ENCODE measurements around the gene SLITRK1.

SLITRK1 gene

GRCh38 chr13:83905641-83906040 is 23.4 kb upstream of the SLITRK1 start:
- no peak for DNase-seq (ENCODE audit: low read depth)
- TF ChIP-seq, protein P1, sequence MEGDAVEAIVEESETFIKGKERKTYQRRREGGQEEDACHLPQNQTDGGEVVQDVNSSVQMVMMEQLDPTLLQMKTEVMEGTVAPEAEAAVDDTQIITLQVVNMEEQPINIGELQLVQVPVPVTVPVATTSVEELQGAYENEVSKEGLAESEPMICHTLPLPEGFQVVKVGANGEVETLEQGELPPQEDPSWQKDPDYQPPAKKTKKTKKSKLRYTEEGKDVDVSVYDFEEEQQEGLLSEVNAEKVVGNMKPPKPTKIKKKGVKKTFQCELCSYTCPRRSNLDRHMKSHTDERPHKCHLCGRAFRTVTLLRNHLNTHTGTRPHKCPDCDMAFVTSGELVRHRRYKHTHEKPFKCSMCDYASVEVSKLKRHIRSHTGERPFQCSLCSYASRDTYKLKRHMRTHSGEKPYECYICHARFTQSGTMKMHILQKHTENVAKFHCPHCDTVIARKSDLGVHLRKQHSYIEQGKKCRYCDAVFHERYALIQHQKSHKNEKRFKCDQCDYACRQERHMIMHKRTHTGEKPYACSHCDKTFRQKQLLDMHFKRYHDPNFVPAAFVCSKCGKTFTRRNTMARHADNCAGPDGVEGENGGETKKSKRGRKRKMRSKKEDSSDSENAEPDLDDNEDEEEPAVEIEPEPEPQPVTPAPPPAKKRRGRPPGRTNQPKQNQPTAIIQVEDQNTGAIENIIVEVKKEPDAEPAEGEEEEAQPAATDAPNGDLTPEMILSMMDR (IDR thresholded peaks at IDR 0.05; ENCODE audit: low read depth, low read length, missing control alignments) = no peak
- in situ Hi-C loops (cut with HindIII; ENCODE audit: low sequenced_read_pairs) = no loop called here
- H3K4me3 ChIP-seq (ENCODE audit: low read depth, low read length) = no peak overlapping the region

GRCh38 chr13:83895994-83896580 is 13.8 kb upstream of the SLITRK1 start:
- DNase-seq (ENCODE audit: low read depth) = peak; percentile 53
- in situ Hi-C loops (cut with HindIII; ENCODE audit: low sequenced_read_pairs) = no loop called here
- TF ChIP-seq, protein P1 (IDR thresholded peaks at IDR 0.05; ENCODE audit: low read depth, low read length, missing control alignments) = no peak

GRCh38 chr13:83890358-83890757 is 8.1 kb upstream of the SLITRK1 start:
- in situ Hi-C loops (cut with HindIII; ENCODE audit: low sequenced_read_pairs) = no loop called here
- DNase-seq (ENCODE audit: low read depth) = no peak
- no peak overlapping the region for H3K4me3 ChIP-seq (ENCODE audit: low read depth, low read length)
- TF ChIP-seq, protein P1 (IDR thresholded peaks at IDR 0.05; ENCODE audit: low read depth, low read length, missing control alignments) = no peak

More at GRCh38 chr13:83895994-83896580, 13.8 kb upstream of the SLITRK1 start:
- no peak overlapping the region for H3K4me3 ChIP-seq (ENCODE audit: low read depth, low read length)

DNA sequence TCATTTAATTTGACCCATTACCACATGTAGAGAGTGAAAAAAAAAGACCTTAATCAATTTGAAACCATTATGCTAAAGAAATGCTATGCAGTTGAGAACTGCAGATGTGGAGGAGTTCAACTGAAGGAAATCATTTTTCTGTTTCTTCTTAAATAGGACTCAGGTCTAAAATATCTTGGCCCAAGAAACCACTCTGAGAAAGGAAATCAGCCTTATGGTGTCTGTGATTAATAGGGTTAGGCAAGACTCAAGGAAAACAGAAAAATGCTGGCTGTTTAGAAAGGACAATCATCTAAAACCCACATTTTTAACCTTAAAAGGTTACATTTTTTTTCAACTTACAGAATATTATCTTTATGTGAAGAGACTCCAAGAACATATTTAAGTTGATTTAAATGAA is 1.9 kb upstream of the SLITRK1 start:
- no peak for DNase-seq (ENCODE audit: low read depth)
- H3K4me3 ChIP-seq (ENCODE audit: low read depth, low read length) = no peak overlapping the region
- in situ Hi-C loops (cut with HindIII; ENCODE audit: low sequenced_read_pairs) = no loop called here
- TF ChIP-seq, protein P1 (IDR thresholded peaks at IDR 0.05; ENCODE audit: low read depth, low read length, missing control alignments) = no peak

DNA sequence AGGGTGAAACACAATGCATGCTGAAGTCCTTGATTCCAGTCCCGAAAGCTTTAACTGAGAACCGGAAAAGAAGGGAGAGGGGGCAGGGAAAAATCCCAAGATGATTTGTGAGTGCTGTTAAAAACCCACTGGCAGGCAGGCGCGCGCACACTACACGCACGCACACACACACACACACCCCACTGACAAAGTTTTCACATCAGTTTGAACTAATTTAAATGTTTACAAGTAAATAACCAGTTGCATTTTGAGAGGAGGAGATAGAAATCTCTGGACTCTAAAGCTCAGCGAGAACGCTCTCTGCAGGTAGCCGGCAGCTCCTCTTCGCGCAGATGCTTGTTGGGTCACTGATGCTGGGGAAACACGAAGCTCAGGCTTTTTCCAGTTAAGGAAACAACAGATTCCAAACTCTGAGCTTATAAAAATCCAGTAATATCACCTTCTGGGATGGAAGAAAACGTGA is 818 bp upstream of the SLITRK1 start:
- in situ Hi-C loops (cut with HindIII; ENCODE audit: low sequenced_read_pairs) = no loop called here
- DNase-seq (ENCODE audit: low read depth) = no peak
- TF ChIP-seq, protein P1 (IDR thresholded peaks at IDR 0.05; ENCODE audit: low read depth, low read length, missing control alignments) = no peak
- H3K4me3 ChIP-seq (ENCODE audit: low read depth, low read length) = peak overlapping the region; percentile 51

DNA sequence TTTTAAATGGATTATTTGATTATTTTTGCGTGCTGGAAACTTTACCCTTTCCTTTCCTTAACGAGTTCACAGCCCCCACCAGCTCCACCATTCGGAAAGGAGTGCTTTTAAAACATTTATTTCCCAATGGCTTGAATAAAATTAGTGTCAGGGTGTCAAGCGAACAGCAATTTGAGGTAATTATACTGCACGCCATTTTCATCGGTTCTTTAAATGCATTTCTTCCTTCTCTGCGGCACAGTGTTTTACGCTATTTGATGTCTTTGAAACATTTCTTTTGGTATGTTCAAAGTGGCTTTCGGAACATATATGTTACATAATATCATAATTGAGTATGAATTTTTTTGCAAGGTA is 309 bp upstream of the SLITRK1 start:
- in situ Hi-C loops (cut with HindIII; ENCODE audit: low sequenced_read_pairs) = no loop called here
- no peak for DNase-seq (ENCODE audit: low read depth)
- TF ChIP-seq, protein P1 (IDR thresholded peaks at IDR 0.05; ENCODE audit: low read depth, low read length, missing control alignments) = no peak
- peak overlapping the region; percentile 51 for H3K4me3 ChIP-seq (ENCODE audit: low read depth, low read length)

Measured in astrocyte of the cerebellum (primary cell).